Activated naive CD8-positive, alpha-beta T cell treated with anti-CD3 and anti-CD28 coated beads, Interleukin-2, amount 10 ng/mL, durations not matched to agents 7 days and 5 days (primary cell): Measurements from ENCODE around the gene FAM131C. TPM values are rescaled to one million over a fixed set of nuclear protein-coding genes. Genes with fewer than 3 reads are reported as not detected.

Source experiments
- ATAC-seq: fragments of 150-1000 bp; cut with Tn5 transposase; one replicate; pipeline ENCODE4 v1.10.0; 2021; ENCODE audit warnings: low read depth, moderate library complexity
- POLR2A ChIA-PET: fragments of 350-600 bp; sonication (Branson Sonifier 250); formaldehyde crosslinking; loops from one replicate; lab custom pipeline; 2021; ENCODE audit warnings: antibody characterized with exemption; lab: Charles Lee
- DNase-seq: peaks from one replicate; pipeline ENCODE4 v3.0.0; 2021
- H3K27ac Mint-ChIP-seq: one replicate; pipeline ENCODE4 v1.8.0; 2022; ENCODE audit warnings: mild to moderate bottlenecking, mixed read lengths
- H3K27me3 Mint-ChIP-seq: one replicate; pipeline ENCODE4 v1.8.0; 2022; ENCODE audit warnings: mild to moderate bottlenecking, moderate library complexity, mixed read lengths
- H3K36me3 Mint-ChIP-seq: one replicate; pipeline ENCODE4 v1.8.0; 2021; ENCODE audit warnings: mild to moderate bottlenecking, mixed read lengths
- H3K4me1 Mint-ChIP-seq: one replicate; pipeline ENCODE4 v1.8.0; 2021; ENCODE audit warnings: mixed read lengths
- H3K4me3 Mint-ChIP-seq: one replicate; pipeline ENCODE4 v1.8.0; 2022; ENCODE audit warnings: mild to moderate bottlenecking, moderate library complexity, mixed read lengths
- H3K9me3 Mint-ChIP-seq: one replicate; pipeline ENCODE4 v1.8.0; 2021; ENCODE audit warnings: mixed read lengths
- total RNA-seq, 2 experiments: library from RNA; stranded (reverse); gene quantifications; one replicate each; pipeline ENCODE4 v1.2.3, GENCODE V29; 2021

FAM131C gene
- total RNA-seq, 2 experiments from 2014 or later = 3.3 to 4.1 TPM

DNA sequence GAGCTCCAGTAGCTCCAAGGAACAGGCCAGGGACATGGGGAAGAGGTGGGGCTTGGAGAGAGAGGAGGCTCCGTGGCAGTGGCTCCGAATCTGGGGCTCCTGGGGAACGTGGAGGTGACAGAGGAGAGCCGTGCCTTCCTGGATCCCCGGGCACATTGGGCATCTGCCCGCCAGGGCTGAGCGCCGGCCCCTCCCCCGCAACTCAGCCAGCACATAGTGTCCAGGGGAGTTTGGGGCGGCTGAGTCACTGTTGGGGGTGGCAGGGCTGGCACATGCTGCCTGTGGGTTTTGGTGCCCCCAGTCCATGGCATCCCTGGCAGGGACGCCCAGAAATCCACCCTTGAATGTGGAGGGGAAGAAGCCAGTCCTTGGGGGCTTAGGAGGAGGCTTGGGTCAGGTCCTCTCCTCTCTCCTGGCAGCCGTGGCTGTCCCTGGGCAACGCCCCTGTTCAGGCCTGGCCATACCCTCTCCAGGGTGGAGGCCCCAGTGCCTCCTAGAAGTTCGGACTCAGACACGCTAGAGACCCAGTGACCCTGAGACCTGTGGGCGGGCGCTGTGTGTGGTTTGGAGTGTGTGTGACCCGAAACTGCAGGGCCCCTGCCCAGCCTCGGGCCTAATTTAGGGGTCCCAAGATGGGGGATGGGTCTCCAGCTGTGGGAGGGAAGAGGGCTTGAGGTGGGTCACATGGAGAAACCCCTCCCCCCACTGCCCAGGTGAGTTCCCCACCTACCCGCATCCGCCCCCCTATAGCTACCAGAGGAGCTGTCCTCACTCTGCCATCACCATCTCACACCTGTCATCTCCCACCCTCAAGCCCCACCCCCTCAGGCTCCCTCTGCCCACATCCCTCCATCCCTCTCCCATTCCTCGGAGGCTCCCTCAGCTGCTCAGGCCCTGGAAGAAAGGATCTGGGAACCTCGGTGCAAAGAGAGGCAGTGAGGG lies 57.2 kb downstream of the FAM131C start:
- Mint-ChIP-seq H3K36me3 (no peaks in the 10 kb centered on the region), H3K27me3 (peaks cover 9% of the 10 kb centered on the region), H3K4me1 (no peaks in the 10 kb centered on the region), H3K4me3 (no peak overlapping the region), H3K27ac (no peak overlapping the region), H3K9me3 (no peaks in the 10 kb centered on the region)
- POLR2A ChIA-PET = no interaction called here
- ATAC-seq = no peak
- no peak for DNase-seq

DNA sequence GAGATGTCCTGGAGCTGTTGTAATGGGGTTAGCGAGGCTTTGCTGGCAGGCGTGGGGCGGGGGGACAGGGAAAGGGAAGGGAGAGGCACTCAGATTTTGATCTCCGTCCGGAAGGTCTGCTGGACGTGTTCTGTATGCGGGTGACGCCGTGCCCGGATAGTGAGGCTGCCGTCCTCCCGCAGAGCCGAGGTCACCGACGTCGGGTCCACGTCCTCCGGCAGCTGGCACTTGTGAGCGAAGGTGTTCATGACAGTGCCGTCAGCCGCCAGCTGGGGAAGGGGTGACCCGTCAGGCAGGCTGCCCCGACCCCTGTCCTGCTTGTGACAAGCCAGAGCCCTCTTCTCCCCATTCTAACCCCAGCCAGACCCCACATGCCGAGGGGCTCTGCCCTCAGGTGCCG lies 58.0 kb downstream of the FAM131C start:
- no peak for DNase-seq
- no peaks in the 10 kb centered on the region for H3K36me3 Mint-ChIP-seq
- H3K4me1 Mint-ChIP-seq = no peaks in the 10 kb centered on the region
- no peaks in the 10 kb centered on the region for H3K9me3 Mint-ChIP-seq
- H3K4me3 Mint-ChIP-seq = no peak overlapping the region
- no peak for ATAC-seq
- H3K27ac Mint-ChIP-seq = no peak overlapping the region
- POLR2A ChIA-PET = no interaction called here
- H3K27me3 Mint-ChIP-seq = peaks cover 14% of the 10 kb centered on the region

DNA sequence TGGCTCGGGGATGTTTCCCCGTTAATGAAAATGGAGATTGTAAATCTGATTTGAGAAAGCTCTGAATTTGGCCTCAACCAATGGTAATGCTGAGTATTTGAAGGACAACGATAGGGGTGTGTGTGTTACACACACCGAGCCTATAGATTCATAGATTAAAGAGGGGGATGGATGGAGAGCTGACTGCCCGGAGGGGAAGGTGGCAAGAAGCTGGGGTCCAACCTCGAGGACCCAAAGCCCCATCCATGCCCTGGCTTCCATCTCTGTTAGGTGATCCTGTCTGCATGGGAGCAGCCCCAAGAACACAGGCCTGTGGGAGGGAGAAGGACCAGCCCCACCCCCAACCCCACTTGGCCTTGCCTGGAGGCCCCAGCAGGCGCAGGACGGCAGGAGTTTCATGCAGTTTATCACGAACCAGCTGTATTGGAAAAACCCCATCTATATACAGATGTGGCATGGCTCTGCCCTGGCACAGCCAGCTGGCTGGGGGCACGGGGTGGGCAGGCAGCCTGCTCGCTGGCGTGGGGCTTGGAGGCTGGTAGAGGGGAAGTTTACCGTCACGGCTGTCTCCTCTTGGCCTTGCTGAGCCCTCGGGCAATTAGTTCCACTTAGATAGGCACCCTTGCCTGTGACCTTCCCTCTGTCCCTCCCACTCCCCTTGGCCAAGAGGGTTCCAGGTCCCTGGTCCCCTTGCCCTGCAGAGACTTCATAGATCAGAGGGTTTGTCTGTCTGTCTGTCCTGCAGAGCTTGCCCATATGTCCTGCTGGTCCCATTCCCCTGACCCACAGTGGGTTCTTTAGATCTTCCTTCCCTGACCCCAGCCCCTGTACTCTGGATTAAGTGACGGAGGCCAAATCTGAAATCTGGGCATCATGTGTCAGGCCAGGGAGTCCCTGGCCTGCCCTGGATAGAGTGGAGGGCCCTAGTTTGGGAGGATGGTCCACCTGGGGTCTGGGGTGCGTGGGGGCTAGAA lies 58.7 kb downstream of the FAM131C start:
- H3K27me3 Mint-ChIP-seq = peaks cover 14% of the 10 kb centered on the region
- H3K9me3 Mint-ChIP-seq = no peaks in the 10 kb centered on the region
- no peak overlapping the region for H3K4me3 Mint-ChIP-seq
- POLR2A ChIA-PET = no interaction called here
- no peak for DNase-seq
- H3K27ac Mint-ChIP-seq = no peak overlapping the region
- no peak for ATAC-seq
- H3K4me1 Mint-ChIP-seq = no peaks in the 10 kb centered on the region
- no peaks in the 10 kb centered on the region for H3K36me3 Mint-ChIP-seq

DNA sequence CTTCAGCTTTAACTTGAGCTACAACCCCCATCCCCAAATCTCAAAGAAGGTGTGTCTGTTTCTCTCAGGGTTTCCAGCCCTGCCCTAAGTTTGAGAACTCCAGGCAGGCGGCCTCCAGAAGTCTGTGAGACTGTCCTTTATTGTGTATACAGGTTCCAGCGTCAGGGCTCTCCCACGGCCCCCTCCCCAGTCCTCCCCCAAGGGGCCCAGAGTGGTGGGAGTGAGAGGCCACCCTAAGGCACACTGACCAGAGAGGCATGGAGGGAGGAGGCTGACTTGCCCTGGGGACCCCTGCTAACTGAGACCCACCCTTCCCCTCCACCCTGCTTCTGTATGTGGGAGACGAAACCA lies 59.6 kb downstream of the FAM131C start:
- H3K4me3 Mint-ChIP-seq = no peak overlapping the region
- POLR2A ChIA-PET = no interaction called here
- no peaks in the 10 kb centered on the region for H3K4me1 Mint-ChIP-seq
- no peaks in the 10 kb centered on the region for H3K9me3 Mint-ChIP-seq
- no peak for DNase-seq
- H3K36me3 Mint-ChIP-seq = no peaks in the 10 kb centered on the region
- peaks cover 14% of the 10 kb centered on the region for H3K27me3 Mint-ChIP-seq
- no peak overlapping the region for H3K27ac Mint-ChIP-seq
- ATAC-seq = no peak

DNA sequence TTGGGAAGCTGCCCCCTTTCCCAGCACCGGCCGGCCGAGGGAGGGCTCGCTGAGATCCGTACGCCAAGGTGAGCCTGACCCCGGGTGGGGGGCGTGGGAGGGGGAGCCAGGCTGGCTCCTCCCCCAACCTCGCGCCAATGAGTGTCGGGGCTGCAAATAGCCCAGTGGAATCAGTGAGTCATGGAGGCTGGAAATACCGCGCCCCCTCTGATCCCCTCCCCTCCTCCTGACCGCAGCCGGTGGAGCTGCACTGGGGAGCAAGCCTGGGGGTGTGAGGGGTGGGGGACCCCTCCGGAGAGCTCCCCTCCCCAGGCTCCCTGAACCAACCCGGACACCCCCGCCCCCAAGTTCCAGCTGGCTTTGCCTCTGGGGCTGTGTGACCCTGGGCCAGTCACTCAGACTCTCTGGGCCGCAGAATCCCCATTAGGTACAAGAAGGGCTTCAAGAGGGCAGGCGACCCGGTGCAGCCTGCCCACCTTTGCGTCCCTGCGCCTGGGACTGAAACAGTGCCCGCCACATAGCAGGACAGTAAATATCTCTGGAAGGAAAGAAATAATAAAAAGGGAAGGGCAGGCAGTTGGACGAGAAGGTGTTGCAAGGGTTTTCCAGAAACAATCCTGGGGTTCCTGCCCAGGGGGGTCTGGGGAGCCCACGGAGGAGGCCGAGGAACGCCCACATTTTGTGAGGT lies 60.1 kb downstream of the FAM131C start:
- ATAC-seq (peak; percentile 41), DNase-seq (peak; percentile 48)
- peaks cover 14% of the 10 kb centered on the region for H3K27me3 Mint-ChIP-seq
- H3K4me1 Mint-ChIP-seq = no peaks in the 10 kb centered on the region
- POLR2A ChIA-PET = no interaction called here
- no peaks in the 10 kb centered on the region for H3K36me3 Mint-ChIP-seq
- peak overlapping the region; percentile 65 for H3K27ac Mint-ChIP-seq
- H3K4me3 Mint-ChIP-seq = no peak overlapping the region
- H3K9me3 Mint-ChIP-seq = no peaks in the 10 kb centered on the region

DNA sequence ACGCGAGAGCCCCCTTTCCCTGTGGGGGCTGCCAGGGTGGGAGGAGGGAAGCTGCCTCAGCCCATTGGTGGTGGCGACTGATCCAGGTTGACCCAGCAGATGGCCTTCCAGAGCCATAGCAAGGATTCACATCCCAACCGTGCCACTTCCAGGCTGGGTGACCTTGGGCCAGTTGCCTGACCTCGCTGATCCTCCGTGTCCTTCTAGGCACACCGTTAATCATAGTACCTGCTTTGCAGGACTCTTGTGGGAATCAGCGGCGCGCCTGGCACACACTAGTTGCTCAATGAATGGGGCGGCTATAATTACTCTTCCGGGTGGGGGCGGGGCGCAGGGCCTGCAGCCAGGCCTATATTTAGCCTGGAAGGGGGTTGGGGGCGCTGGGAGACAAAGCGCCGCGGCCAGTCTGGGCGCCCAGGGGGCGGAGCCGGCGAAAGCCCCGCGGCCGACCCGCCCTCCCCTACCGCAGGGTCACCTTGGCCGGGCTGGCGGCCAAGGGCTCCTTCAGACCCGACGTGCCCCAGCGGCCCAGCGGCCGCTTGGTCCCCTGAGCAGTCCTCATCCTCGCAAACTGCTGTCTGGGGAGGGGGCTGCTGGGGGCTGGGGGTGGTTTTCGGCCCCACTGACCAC lies 60.7 kb downstream of the FAM131C start:
- H3K27me3 Mint-ChIP-seq = peaks cover 14% of the 10 kb centered on the region
- H3K27ac Mint-ChIP-seq = no peak overlapping the region
- H3K4me3 Mint-ChIP-seq = peak overlapping the region; percentile 39
- H3K36me3 Mint-ChIP-seq = no peaks in the 10 kb centered on the region
- H3K9me3 Mint-ChIP-seq = no peaks in the 10 kb centered on the region
- POLR2A ChIA-PET = interaction anchor here (0.6 kb wide), 1 partner anchor 156 kb away, joined by 3 read pairs; no protein-coding TSS in a partner anchor
- DNase-seq (peak; percentile 66), ATAC-seq (peak; percentile 37)
- H3K4me1 Mint-ChIP-seq = no peaks in the 10 kb centered on the region

DNA sequence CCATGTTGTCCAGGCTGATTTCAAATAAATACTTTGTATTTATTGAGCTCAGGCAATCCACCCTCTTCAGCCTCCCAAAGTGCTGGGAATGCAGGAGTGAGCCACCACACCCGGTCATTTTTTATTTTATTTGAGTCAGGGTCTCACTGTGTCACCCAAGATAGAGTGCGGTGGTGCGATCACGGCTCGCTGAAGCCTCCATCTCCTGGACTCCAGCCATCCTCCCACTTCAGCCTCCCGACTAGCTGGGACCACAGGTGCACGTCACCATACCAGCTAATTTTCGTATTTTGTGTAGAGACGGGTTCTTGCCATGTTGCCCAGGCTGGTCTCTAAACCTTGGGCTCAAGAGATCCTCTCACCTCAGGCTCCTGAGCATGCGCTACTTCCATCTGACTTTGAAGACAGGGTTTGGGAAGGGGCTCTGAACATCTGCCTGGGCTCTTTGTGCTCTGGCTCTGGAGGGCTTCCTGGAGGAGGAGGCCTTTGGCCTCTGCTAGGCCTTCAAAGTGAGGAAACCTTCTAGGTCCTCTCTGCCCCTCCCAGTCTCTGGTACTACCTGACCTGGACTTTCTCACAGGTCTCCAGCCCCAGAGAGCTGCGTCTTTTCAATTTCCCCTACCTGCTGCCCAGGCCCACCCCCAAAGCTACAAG lies 61.4 kb downstream of the FAM131C start:
- ATAC-seq (no peak), DNase-seq (no peak)
- peak overlapping the region; percentile 39 for H3K4me3 Mint-ChIP-seq
- peaks cover 3% of the 10 kb centered on the region for H3K4me1 Mint-ChIP-seq
- H3K27ac Mint-ChIP-seq = no peak overlapping the region
- POLR2A ChIA-PET = interaction anchor here (0.6 kb wide), 1 partner anchor 157 kb away, joined by 3 read pairs; no protein-coding TSS in a partner anchor
- H3K9me3 Mint-ChIP-seq = no peaks in the 10 kb centered on the region
- H3K36me3 Mint-ChIP-seq = no peaks in the 10 kb centered on the region
- H3K27me3 Mint-ChIP-seq = peaks cover 14% of the 10 kb centered on the region

DNA sequence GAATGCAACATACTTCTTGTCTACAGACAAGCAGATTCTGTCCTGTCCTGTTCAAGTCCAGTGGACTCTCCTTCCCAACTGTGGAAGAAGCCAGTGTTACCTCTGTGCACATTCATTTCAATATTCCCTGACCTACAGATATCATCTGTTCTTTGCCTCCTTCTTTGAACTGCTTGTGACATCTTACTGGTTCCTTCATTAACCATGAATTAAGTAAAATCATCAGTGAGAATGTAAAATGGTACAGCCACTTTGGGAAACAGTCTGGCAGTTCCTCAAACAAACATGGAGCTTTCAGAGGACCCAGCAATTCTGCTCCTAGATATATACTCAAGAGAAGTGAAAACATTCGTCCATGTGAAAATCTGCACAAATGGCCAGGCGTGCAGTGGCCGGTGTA lies 62.6 kb downstream of the FAM131C start:
- no peak overlapping the region for H3K4me3 Mint-ChIP-seq

DNA sequence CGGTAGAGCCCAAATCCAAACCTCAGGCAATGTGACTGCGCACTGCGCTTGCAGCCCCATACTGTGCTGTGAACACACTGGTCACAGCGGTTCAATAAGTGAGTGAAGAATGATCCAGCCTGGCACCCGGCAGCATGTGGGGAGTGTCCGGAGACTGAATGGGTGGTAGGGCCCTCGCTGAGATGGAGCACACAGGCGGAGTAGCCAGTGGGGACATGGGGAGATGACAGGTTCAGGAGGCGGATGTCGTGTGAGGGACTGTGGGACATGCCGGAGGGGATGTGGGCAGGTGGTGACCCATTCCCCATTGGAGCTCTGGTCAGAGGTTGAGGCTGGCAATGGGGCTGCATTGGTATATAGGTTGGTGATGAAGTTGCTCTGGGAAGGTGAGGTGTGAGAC lies 63.8 kb downstream of the FAM131C start:
- peaks cover 13% of the 10 kb centered on the region for H3K27me3 Mint-ChIP-seq
- ATAC-seq (no peak), DNase-seq (no peak)
- H3K4me1 Mint-ChIP-seq = peaks cover 7% of the 10 kb centered on the region
- H3K9me3 Mint-ChIP-seq = no peaks in the 10 kb centered on the region
- no peak overlapping the region for H3K27ac Mint-ChIP-seq
- POLR2A ChIA-PET = interaction anchor here (0.5 kb wide), 1 partner anchor 171 kb away, joined by 4 read pairs; no protein-coding TSS in a partner anchor
- no peaks in the 10 kb centered on the region for H3K36me3 Mint-ChIP-seq
- no peak overlapping the region for H3K4me3 Mint-ChIP-seq

More for the DNA sequence above, 62.6 kb downstream of the FAM131C start:
- ATAC-seq (no peak), DNase-seq (no peak)
- no peaks in the 10 kb centered on the region for H3K9me3 Mint-ChIP-seq
- H3K36me3 Mint-ChIP-seq = no peaks in the 10 kb centered on the region
- POLR2A ChIA-PET = no interaction called here
- peaks cover 14% of the 10 kb centered on the region for H3K27me3 Mint-ChIP-seq
- H3K4me1 Mint-ChIP-seq = peaks cover 7% of the 10 kb centered on the region
- H3K27ac Mint-ChIP-seq = no peak overlapping the region

DNA sequence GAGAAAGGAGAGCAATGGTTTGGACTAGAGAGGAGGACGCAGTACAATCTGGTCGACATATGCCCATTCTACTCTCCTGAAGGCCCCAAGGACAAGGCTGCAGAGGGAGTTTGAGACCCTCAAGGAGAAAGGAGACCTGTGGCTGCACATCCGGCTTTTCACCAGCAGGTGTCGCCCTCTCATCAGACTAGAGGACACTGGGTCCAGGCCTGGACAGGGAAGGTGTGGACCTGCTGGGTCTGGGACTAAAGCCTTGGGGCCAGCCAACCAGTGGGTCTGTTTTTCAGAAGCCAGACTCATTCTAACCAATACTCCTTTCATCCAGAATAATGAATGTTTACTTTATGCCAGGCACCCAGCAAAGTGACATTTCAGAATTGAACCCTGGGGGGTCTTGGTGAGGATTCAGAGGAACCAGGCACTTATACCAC lies 64.4 kb downstream of the FAM131C start:
- peak; percentile 43 for ATAC-seq
- no peak overlapping the region for H3K4me3 Mint-ChIP-seq
- no peaks in the 10 kb centered on the region for H3K9me3 Mint-ChIP-seq
- H3K27me3 Mint-ChIP-seq = peaks cover 10% of the 10 kb centered on the region
- peaks cover 7% of the 10 kb centered on the region for H3K4me1 Mint-ChIP-seq
- no peak overlapping the region for H3K27ac Mint-ChIP-seq
- peak; percentile 73 for DNase-seq
- POLR2A ChIA-PET = no interaction called here
- H3K36me3 Mint-ChIP-seq = no peaks in the 10 kb centered on the region
